Liver (tissue), 2 donors: ENCODE measurements around the gene GRB2.

ENCODE experiments used
- FOXA2 ChIP-seq: IDR thresholded peaks from 2 replicates; pipeline ENCODE4 v1.6.1; 2016; ENCODE audit warnings: antibody characterized with exemption
- GABPA ChIP-seq, 2 donors: IDR thresholded peaks in 1 of 2; conservative IDR thresholded peaks in 1 of 2; 2 replicates each; pipeline ENCODE4 v1.6.1; 2016; ENCODE audit warnings: antibody characterized with exemption in 2 of 2, mild to moderate bottlenecking in 1 of 2, moderate library complexity in 1 of 2
- YY1 ChIP-seq: IDR thresholded peaks from 2 replicates; pipeline ENCODE4 v1.6.1; 2016; ENCODE audit warnings: antibody characterized with exemption, mild to moderate bottlenecking
- donor health status: healthy.

GRCh38 chr17:75366432-75366831 is 39.0 kb downstream of the GRB2 start:
- no peak for TF ChIP-seq YY1
- TF ChIP-seq FOXA2, result no peak
- TF ChIP-seq GABPA (IDR thresholded peaks at IDR 0.05 in 1 of 2, conservative IDR thresholded peaks at IDR 0.05 in 1 of 2), result no peak
